ENCODE data around the gene YIPF7. TPM values are rescaled to one million over a fixed set of nuclear protein-coding genes. Genes with fewer than 3 reads are reported as not detected.
A peak's percentile ranks its signal among the peaks of the same experiment; 100 is the strongest.

Gene YIPF7
- total RNA-seq, 1 experiment from 2014 or later = not detected

DNA sequence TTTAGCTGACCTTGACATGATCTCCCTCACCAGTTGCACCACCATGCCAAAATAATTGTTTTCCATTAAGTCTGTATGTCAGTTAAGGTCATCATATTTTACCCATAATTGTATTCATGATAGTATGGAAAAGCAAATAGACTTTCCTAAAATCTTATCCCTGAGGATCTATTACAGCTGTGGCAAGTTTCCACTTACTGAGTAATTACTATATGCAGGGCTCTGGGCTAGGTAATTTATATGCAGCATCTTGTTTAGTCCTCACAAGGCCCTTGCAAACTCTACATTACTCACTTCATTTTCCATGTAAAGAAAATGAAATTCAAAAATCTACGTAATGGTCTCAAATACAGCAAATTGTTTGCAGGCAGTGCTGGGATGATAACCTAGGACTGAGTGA lies 34.8 kb downstream of the YIPF7 start:
- ChIA-PET CTCF (no interaction called here), POLR2A (no interaction called here)
- Mint-ChIP-seq H3K27ac (no peak overlapping the region), H3K4me3 (no peak overlapping the region), H3K9me3 (no peaks in the 10 kb centered on the region), H3K36me3 (no peaks in the 10 kb centered on the region), H3K4me1 (no peaks in the 10 kb centered on the region), H3K27me3 (ENCODE audit: low read depth) (no peaks in the 10 kb centered on the region)
- no peak for TF ChIP-seq FOXP4 (CRISPR knock-in tag; IDR thresholded peaks at IDR 0.05)
- no peak for TF ChIP-seq GTF2I (CRISPR knock-in tag; conservative IDR thresholded peaks at IDR 0.05)
- no peak for TF ChIP-seq ZBTB21 (CRISPR knock-in tag; IDR thresholded peaks at IDR 0.05; ENCODE audit: borderline replicate concordance)
- TF ChIP-seq, protein P1, sequence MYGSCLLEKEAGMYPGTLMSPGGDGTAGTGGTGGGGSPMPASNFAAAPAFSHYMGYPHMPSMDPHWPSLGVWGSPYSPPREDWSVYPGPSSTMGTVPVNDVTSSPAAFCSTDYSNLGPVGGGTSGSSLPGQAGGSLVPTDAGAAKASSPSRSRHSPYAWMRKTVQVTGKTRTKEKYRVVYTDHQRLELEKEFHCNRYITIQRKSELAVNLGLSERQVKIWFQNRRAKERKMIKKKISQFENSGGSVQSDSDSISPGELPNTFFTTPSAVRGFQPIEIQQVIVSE (CRISPR knock-in tag; IDR thresholded peaks at IDR 0.05; ENCODE audit: borderline replicate concordance) = no peak
- TF ChIP-seq, protein P2, sequence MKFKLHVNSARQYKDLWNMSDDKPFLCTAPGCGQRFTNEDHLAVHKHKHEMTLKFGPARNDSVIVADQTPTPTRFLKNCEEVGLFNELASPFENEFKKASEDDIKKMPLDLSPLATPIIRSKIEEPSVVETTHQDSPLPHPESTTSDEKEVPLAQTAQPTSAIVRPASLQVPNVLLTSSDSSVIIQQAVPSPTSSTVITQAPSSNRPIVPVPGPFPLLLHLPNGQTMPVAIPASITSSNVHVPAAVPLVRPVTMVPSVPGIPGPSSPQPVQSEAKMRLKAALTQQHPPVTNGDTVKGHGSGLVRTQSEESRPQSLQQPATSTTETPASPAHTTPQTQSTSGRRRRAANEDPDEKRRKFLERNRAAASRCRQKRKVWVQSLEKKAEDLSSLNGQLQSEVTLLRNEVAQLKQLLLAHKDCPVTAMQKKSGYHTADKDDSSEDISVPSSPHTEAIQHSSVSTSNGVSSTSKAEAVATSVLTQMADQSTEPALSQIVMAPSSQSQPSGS (CRISPR knock-in tag; IDR thresholded peaks at IDR 0.05; ENCODE audit: borderline replicate concordance, low read depth) = no peak
- no peak for TF ChIP-seq NFATC4 (CRISPR knock-in tag; IDR thresholded peaks at IDR 0.05)
- TF ChIP-seq, protein P3, sequence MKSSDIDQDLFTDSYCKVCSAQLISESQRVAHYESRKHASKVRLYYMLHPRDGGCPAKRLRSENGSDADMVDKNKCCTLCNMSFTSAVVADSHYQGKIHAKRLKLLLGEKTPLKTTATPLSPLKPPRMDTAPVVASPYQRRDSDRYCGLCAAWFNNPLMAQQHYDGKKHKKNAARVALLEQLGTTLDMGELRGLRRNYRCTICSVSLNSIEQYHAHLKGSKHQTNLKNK (CRISPR knock-in tag; IDR thresholded peaks at IDR 0.05) = no peak
- TF ChIP-seq CBFB (CRISPR knock-in tag; IDR thresholded peaks at IDR 0.05; ENCODE audit: low read depth) = no peak
- TF ChIP-seq, protein P4, sequence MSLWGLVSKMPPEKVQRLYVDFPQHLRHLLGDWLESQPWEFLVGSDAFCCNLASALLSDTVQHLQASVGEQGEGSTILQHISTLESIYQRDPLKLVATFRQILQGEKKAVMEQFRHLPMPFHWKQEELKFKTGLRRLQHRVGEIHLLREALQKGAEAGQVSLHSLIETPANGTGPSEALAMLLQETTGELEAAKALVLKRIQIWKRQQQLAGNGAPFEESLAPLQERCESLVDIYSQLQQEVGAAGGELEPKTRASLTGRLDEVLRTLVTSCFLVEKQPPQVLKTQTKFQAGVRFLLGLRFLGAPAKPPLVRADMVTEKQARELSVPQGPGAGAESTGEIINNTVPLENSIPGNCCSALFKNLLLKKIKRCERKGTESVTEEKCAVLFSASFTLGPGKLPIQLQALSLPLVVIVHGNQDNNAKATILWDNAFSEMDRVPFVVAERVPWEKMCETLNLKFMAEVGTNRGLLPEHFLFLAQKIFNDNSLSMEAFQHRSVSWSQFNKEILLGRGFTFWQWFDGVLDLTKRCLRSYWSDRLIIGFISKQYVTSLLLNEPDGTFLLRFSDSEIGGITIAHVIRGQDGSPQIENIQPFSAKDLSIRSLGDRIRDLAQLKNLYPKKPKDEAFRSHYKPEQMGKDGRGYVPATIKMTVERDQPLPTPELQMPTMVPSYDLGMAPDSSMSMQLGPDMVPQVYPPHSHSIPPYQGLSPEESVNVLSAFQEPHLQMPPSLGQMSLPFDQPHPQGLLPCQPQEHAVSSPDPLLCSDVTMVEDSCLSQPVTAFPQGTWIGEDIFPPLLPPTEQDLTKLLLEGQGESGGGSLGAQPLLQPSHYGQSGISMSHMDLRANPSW (CRISPR knock-in tag; conservative IDR thresholded peaks at IDR 0.05; ENCODE audit: low read depth) = no peak
- TF ChIP-seq PRRX2 (CRISPR knock-in tag; IDR thresholded peaks at IDR 0.05) = no peak
- TF ChIP-seq EMX1 (CRISPR knock-in tag; IDR thresholded peaks at IDR 0.05) = no peak
- DNase-seq (ENCODE audit: low spot score) (no peak), ATAC-seq (no peak)

DNA sequence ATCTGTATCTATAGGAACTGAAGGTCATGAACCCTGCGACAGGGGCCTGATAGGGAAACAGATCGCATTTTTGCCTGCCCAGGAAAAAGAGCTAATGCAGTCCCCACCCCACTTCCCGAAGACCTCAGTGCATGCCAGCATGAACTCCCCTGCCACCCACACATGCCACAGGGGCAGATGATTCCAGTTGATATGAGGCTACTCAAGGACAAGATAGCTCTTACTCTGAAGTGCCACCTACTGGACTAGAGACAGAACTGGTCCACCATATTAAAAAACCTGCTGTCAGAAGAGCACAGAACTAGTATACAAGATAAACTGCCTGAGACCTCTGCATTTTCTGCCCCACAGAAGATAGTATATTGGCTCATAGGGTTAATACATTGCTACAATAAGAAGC lies 68.0 kb downstream of the YIPF7 start:
- no peak overlapping the region for H3K4me3 Mint-ChIP-seq
- no peak overlapping the region for H3K27ac Mint-ChIP-seq
- POLR2A ChIA-PET = no interaction called here
- H3K27me3 Mint-ChIP-seq (ENCODE audit: low read depth) = no peaks in the 10 kb centered on the region
- H3K4me1 Mint-ChIP-seq = peaks cover 7% of the 10 kb centered on the region
- DNase-seq (ENCODE audit: low spot score) = peak; percentile 10
- ATAC-seq = peak; percentile 86
- H3K9me3 Mint-ChIP-seq = peaks cover 2% of the 10 kb centered on the region; the same call in 1 of the 2 replicates
- CTCF ChIA-PET = interaction anchor here (0.7 to 3.3 kb wide), 10 partner anchors 11 to 1535 kb away, joined by 3 to 21 read pairs (median 3); partner anchors contain the start of gene KCTD8
- no peaks in the 10 kb centered on the region for H3K36me3 Mint-ChIP-seq
- TF ChIP-seq JUN (CRISPR knock-in tag; IDR thresholded peaks at IDR 0.05) (no peak), TEAD4 (CRISPR knock-in tag; IDR thresholded peaks at IDR 0.05) (no peak), ZNF232 (CRISPR knock-in tag; IDR thresholded peaks at IDR 0.05) (no peak), CBFB (CRISPR knock-in tag; IDR thresholded peaks at IDR 0.05; ENCODE audit: low read depth) (no peak), ZNF317 (CRISPR knock-in tag; IDR thresholded peaks at IDR 0.05; ENCODE audit: borderline replicate concordance, low read depth) (no peak), GTF2I (CRISPR knock-in tag; conservative IDR thresholded peaks at IDR 0.05) (no peak), FOXP4 (CRISPR knock-in tag; IDR thresholded peaks at IDR 0.05) (no peak), IRF2 (CRISPR knock-in tag; IDR thresholded peaks at IDR 0.05; ENCODE audit: borderline replicate concordance, low read depth) (no peak), ZNF263 (CRISPR knock-in tag; IDR thresholded peaks at IDR 0.05; ENCODE audit: low read depth) (no peak)
- TF ChIP-seq, protein P5, sequence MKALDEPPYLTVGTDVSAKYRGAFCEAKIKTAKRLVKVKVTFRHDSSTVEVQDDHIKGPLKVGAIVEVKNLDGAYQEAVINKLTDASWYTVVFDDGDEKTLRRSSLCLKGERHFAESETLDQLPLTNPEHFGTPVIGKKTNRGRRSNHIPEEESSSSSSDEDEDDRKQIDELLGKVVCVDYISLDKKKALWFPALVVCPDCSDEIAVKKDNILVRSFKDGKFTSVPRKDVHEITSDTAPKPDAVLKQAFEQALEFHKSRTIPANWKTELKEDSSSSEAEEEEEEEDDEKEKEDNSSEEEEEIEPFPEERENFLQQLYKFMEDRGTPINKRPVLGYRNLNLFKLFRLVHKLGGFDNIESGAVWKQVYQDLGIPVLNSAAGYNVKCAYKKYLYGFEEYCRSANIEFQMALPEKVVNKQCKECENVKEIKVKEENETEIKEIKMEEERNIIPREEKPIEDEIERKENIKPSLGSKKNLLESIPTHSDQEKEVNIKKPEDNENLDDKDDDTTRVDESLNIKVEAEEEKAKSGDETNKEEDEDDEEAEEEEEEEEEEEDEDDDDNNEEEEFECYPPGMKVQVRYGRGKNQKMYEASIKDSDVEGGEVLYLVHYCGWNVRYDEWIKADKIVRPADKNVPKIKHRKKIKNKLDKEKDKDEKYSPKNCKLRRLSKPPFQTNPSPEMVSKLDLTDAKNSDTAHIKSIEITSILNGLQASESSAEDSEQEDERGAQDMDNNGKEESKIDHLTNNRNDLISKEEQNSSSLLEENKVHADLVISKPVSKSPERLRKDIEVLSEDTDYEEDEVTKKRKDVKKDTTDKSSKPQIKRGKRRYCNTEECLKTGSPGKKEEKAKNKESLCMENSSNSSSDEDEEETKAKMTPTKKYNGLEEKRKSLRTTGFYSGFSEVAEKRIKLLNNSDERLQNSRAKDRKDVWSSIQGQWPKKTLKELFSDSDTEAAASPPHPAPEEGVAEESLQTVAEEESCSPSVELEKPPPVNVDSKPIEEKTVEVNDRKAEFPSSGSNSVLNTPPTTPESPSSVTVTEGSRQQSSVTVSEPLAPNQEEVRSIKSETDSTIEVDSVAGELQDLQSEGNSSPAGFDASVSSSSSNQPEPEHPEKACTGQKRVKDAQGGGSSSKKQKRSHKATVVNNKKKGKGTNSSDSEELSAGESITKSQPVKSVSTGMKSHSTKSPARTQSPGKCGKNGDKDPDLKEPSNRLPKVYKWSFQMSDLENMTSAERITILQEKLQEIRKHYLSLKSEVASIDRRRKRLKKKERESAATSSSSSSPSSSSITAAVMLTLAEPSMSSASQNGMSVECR (CRISPR knock-in tag; IDR thresholded peaks at IDR 0.05; ENCODE audit: borderline replicate concordance) = no peak
- TF ChIP-seq, protein P6, sequence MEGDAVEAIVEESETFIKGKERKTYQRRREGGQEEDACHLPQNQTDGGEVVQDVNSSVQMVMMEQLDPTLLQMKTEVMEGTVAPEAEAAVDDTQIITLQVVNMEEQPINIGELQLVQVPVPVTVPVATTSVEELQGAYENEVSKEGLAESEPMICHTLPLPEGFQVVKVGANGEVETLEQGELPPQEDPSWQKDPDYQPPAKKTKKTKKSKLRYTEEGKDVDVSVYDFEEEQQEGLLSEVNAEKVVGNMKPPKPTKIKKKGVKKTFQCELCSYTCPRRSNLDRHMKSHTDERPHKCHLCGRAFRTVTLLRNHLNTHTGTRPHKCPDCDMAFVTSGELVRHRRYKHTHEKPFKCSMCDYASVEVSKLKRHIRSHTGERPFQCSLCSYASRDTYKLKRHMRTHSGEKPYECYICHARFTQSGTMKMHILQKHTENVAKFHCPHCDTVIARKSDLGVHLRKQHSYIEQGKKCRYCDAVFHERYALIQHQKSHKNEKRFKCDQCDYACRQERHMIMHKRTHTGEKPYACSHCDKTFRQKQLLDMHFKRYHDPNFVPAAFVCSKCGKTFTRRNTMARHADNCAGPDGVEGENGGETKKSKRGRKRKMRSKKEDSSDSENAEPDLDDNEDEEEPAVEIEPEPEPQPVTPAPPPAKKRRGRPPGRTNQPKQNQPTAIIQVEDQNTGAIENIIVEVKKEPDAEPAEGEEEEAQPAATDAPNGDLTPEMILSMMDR (IDR thresholded peaks at IDR 0.05) = no peak
